GM13977 (cell line): ENCODE measurements around the gene TRIM24.
A peak's percentile ranks its signal among the peaks of the same experiment; 100 is the strongest.

Experiments used
- DNase-seq: peaks from one replicate; pipeline ENCODE4 v3.0.0; 2012; ENCODE audit warnings: low spot score
- CTCF ChIP-seq: IDR thresholded peaks from 2 replicates; pipeline ENCODE4 v1.5.1; 2012; ENCODE audit warnings: mild to moderate bottlenecking, control low read depth; ENCODE audit not compliant: insufficient read depth; ENCODE audit errors: extremely low read depth, missing control alignments
- in situ Hi-C: fragments of 300-500 bp; cut with MboI; formaldehyde crosslinking; loops from one replicate; pipeline ENCODE4 v1.12.0; 2022; ENCODE audit warnings: low sequenced_read_pairs, low pct_unique_long_range_greater_than_20kb, mixed read lengths, inconsistent platforms; ENCODE audit not compliant: unreplicated experiment

The TRIM24 gene

GRCh38 chr7:138510003-138510402 lies 49.9 kb downstream of the TRIM24 start:
- no peak for TF ChIP-seq CTCF
- DNase-seq, result no peak
- in situ Hi-C loops, result no loop called here

GRCh38 chr7:138512092-138512858 lies 52.2 kb downstream of the TRIM24 start:
- in situ Hi-C loops, result no loop called here
- no peak for DNase-seq
- TF ChIP-seq CTCF, result no peak

- in situ Hi-C loops, result no loop called here
- no peak for TF ChIP-seq CTCF
- DNase-seq, result no peak
Observed at GRCh38 chr7:138512885-138513284, 52.8 kb downstream of the TRIM24 start.

GRCh38 chr7:138513344-138513871 lies 53.3 kb downstream of the TRIM24 start:
- TF ChIP-seq CTCF, result no peak
- no peak for DNase-seq

GRCh38 chr7:138514044-138514443 lies 54.0 kb downstream of the TRIM24 start:
- no peak for TF ChIP-seq CTCF
- in situ Hi-C loops, result no loop called here

More at GRCh38 chr7:138513344-138513871, 53.3 kb downstream of the TRIM24 start:
- in situ Hi-C loops, result no loop called here

GRCh38 chr7:138515001-138515528 lies 55.0 kb downstream of the TRIM24 start:
- in situ Hi-C loops, result no loop called here
- no peak for TF ChIP-seq CTCF
- peak; percentile 25 for DNase-seq

More at GRCh38 chr7:138514044-138514443, 54.0 kb downstream of the TRIM24 start:
- no peak for DNase-seq
